Skeletal muscle tissue (tissue), 4 donors: ENCODE measurements around the gene MT1H. TPM values are rescaled to one million over a fixed set of nuclear protein-coding genes. Genes with fewer than 3 reads are reported as not detected.
A peak's percentile ranks its signal among the peaks of the same experiment; 100 is the strongest.

Source experiments
- H3K27ac ChIP-seq: one replicate; pipeline ENCODE4 v1.7.0; 2013; ENCODE audit warnings: mild to moderate bottlenecking, low read depth, low read length, inconsistent platforms
- H3K27me3 ChIP-seq, 3 donors: one replicate each; pipeline ENCODE4 v1.7.0; 2013; ENCODE audit warnings: low read length in 3 of 3; ENCODE audit not compliant: control insufficient read depth in 3 of 3, insufficient read depth in 3 of 3
- H3K36me3 ChIP-seq, 3 donors: one replicate each; pipeline ENCODE4 v1.7.0; 2013; ENCODE audit warnings: low read length in 3 of 3; ENCODE audit not compliant: control insufficient read depth in 3 of 3, insufficient read depth in 3 of 3
- H3K4me1 ChIP-seq, 3 donors: one replicate each; pipeline ENCODE4 v1.7.0; 2013; ENCODE audit warnings: low read length in 3 of 3, mild to moderate bottlenecking in 3 of 3; ENCODE audit not compliant: control insufficient read depth in 3 of 3, insufficient read depth in 3 of 3
- H3K4me3 ChIP-seq, 3 donors: one replicate each; pipeline ENCODE4 v1.7.0; 2013; ENCODE audit warnings: low read length in 3 of 3
- H3K9ac ChIP-seq, 3 donors: one replicate each; pipeline ENCODE4 v1.7.0; 2013; ENCODE audit warnings: low read length in 3 of 3, mild to moderate bottlenecking in 3 of 3, moderate library complexity in 2 of 3, low read depth in 1 of 3
- H3K9me3 ChIP-seq, 3 donors: one replicate each; pipeline ENCODE4 v1.7.0; 2013; ENCODE audit warnings: low read length in 3 of 3; ENCODE audit not compliant: control insufficient read depth in 3 of 3
- total RNA-seq: library from RNA; depleted of rRNA; stranded (reverse); fragments of >200 nt; gene quantifications from one replicate; pipeline ENCODE4 v1.2.3, GENCODE V29; 2014
- donor health status: Osteomylitis.

MT1H gene
- total RNA-seq, 1 donor from 2014 or later = not detected

DNA sequence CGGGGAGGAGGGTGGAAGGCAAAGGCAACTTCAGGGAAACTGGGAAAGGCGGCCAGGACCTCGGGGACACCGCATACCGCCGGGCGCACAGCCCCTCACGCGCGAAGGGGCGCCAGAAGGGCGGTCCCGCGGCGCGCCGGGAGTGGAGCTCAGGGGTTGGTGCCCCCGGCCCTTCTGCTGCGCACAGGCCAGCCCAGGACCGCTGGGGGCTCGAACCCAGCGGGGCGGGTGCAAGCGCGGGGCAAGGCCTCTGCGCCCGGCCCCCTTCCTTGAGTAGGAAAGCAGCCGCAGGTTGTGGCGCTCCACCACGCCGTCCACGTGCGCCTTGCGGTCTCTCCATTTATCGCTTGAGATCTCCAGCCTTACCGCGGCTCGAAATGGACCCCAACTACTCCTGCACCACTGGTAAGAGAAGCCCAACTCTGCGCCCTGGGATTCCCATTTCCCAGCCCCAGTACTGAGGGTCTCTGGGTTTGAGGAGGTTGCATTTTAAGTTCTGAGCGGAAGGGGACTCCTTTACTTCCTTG lies 34.1 kb upstream of the MT1H start:
- no peak overlapping the region for H3K4me3 ChIP-seq

DNA sequence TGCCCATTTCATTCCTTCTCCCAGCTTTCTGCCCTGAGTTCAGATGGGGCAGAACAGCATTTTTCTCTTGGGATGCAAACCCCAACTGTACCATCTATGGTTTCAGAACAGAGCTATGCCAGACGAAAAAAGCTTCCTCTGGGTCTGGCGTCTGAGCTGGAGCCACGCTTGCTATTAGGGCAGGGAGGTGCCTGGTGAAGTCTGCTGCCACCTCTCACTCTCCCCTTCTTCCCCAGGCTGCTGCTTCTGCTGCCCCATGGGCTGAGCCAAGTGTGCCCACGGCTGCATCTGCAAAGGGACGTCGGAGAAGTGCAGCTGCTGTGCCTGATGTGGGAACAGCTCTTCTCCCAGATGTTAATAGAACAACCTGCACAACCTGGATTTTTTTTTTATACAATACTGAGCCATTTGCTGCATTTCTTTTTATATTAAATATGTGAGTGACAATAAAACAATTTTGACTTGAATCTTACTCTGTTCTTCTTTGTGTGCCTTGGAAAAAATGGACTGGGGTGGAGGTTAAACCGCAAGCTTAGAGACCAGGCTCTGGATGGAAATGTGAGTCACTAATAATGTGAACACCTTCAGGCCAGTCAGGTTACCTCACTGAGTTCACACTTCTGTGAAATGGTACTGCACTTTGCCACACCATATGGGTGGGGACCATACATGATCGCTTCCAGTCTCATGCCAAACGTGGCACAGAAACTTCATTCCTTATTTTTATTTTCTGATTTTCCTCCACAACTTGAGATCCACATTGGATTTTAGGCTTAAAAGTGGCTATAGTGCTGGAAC lies 32.8 kb upstream of the MT1H start:
- Histone ChIP-seq H3K4me1 (peaks cover 15 to 26% (median 21%) of the 10 kb centered on the region in 3 donors), H3K36me3 (no peaks in the 10 kb centered on the region), H3K27ac (no peak overlapping the region), H3K9ac (no peak overlapping the region), H3K4me3 (no peak overlapping the region), H3K27me3 (peaks cover 18 to 42% (median 25%) of the 10 kb centered on the region in 3 donors), H3K9me3 (no peaks in the 10 kb centered on the region)

More for the DNA sequence above, 34.1 kb upstream of the MT1H start:
- Histone ChIP-seq H3K27ac (no peak overlapping the region), H3K36me3 (no peaks in the 10 kb centered on the region), H3K9me3 (no peaks in the 10 kb centered on the region), H3K4me1 (peaks cover 19 to 27% (median 21%) of the 10 kb centered on the region in 3 donors), H3K9ac (no peak overlapping the region), H3K27me3 (peaks cover 18 to 41% (median 25%) of the 10 kb centered on the region in 3 donors)

DNA sequence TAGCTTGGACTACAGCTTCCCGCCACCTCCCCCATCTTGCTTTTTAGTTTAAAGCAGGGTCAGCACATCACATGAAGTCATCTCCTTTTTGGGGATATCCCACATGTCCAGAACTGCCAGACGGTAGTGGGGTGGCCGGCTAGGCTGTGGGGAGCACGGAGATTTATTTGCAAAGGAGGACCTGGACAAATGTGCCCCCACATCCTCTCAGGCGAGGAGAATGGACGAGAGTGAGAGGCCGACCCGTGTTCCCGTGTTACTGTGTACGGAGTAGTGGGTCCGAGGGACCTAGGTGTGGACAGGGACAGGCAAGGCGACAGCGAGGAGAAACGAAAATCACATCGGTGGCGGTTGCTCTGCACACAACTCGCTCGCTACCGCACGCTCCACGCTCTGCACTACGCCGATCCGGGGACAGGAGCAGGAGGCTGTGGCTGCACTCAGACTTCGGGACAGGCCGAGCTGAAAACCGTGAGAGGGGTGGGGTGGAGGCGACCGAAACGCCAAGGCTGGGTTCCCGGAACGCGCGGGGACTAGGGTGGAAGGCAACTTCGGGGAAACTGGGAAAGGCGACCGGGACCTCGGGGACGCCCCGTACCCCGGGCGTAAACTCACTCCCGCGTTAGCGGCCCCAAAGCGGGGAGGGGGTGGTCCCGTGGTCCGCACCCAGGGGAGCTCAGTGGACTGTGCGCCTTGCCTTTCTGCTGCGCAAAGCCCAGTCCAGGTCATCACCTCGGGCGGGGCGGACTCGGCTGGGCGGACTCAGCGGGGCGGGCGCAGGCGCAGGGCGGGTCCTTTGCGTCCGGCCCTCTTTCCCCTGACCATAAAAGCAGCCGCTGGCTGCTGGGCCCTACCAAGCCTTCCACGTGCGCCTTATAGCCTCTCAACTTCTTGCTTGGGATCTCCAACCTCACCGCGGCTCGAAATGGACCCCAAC lies 31.5 kb upstream of the MT1H start, which contains the start of gene MT1A:
MT1A (plus strand) TSS at position 853 of the 937 bp plus-strand sequence; CDS start at position 926, 73 bp downstream.
- H3K4me1 ChIP-seq = peaks cover 16 to 18% (median 17%) of the 10 kb centered on the region in 3 donors
- peak within 1 kb of the TSS; percentile 66 to 77 (median 68) for H3K4me3 ChIP-seq
- peaks cover 18 to 38% (median 28%) of the 10 kb centered on the region in 3 donors for H3K27me3 ChIP-seq
- H3K9me3 ChIP-seq = no peaks in the 10 kb centered on the region
- H3K9ac ChIP-seq = peak within 1 kb of the TSS; percentile 64 to 81 (median 68)
- H3K36me3 ChIP-seq = no peaks in the 10 kb centered on the region
- H3K27ac ChIP-seq = peak within 1 kb of the TSS; percentile 66

DNA sequence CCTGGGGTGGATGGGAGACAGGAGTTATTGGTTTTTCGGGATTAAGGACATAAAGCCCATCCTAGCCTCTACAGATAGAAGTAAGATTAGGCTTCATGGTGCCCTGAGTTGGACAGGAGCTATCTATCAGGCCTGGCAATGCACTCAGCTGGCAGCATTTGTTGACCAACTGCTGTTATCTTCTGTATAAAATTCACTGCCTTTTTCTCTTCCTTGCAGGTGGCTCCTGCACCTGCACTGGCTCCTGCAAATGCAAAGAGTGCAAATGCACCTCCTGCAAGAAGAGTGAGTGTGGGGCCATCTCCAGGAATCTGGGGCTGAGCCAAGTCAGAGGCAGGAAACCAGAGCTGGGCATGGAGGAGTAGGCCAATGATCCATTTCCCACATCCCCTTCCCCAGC lies 30.6 kb upstream of the MT1H start:
- no peak overlapping the region for H3K9ac ChIP-seq
- H3K36me3 ChIP-seq = no peaks in the 10 kb centered on the region
- H3K27me3 ChIP-seq = peaks cover 18 to 44% (median 33%) of the 10 kb centered on the region in 3 donors
- H3K9me3 ChIP-seq = no peaks in the 10 kb centered on the region
- peaks cover 23 to 24% (median 24%) of the 10 kb centered on the region in 3 donors for H3K4me1 ChIP-seq
- H3K27ac ChIP-seq = no peak overlapping the region
- peak overlapping the region in 2 of 3 donors; percentile 54 to 66 for H3K4me3 ChIP-seq

DNA sequence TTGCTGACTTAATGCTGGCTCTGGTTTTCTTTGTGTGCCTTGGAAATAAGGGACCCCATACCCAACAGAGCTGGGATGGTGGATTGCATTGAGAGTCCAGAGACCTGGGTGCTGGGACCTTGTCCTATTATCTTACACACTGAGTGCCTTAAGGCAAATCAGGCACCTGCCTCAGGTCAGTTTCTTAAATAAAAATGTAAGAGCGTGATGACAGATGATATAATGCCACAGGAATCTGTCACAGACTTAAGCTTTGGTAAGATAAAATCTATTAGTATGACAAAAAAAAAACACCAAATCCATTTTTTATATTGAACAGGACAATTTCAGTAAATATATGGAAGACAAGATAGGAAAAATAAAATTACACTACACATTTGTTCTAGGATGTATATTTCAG lies 29.5 kb upstream of the MT1H start:
- H3K4me1 ChIP-seq = peaks cover 23 to 25% (median 24%) of the 10 kb centered on the region in 3 donors
- H3K27ac ChIP-seq = no peak overlapping the region
- no peak overlapping the region for H3K9ac ChIP-seq
- no peak overlapping the region for H3K4me3 ChIP-seq
- no peaks in the 10 kb centered on the region for H3K36me3 ChIP-seq
- H3K27me3 ChIP-seq = peaks cover 16 to 49% (median 38%) of the 10 kb centered on the region in 3 donors
- H3K9me3 ChIP-seq = no peaks in the 10 kb centered on the region

DNA sequence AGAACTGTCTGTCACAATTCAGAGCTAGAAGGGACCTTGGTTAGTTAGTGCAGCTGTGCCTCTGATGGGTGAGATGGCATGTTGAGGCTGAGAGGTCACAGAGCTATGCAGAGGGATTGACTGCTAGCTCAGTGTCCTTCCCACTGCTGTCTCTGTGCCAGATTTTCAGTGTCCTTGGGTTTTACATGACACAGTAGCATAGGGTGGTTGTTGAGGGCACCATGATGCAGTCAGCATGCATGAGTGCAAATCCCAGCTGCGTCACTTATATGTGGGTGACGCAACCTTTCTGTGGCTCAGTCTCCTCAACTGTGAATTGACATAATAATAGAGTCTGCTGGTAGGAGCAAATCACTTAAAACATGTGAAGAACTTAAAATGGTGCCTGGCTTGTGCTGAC lies 28.4 kb upstream of the MT1H start:
- H3K27ac ChIP-seq = no peak overlapping the region
- peaks cover 23 to 25% (median 23%) of the 10 kb centered on the region in 3 donors for H3K4me1 ChIP-seq
- no peaks in the 10 kb centered on the region for H3K36me3 ChIP-seq
- peaks cover 13 to 43% (median 41%) of the 10 kb centered on the region in 3 donors for H3K27me3 ChIP-seq
- no peak overlapping the region for H3K9ac ChIP-seq
- H3K9me3 ChIP-seq = no peaks in the 10 kb centered on the region
- no peak overlapping the region for H3K4me3 ChIP-seq

DNA sequence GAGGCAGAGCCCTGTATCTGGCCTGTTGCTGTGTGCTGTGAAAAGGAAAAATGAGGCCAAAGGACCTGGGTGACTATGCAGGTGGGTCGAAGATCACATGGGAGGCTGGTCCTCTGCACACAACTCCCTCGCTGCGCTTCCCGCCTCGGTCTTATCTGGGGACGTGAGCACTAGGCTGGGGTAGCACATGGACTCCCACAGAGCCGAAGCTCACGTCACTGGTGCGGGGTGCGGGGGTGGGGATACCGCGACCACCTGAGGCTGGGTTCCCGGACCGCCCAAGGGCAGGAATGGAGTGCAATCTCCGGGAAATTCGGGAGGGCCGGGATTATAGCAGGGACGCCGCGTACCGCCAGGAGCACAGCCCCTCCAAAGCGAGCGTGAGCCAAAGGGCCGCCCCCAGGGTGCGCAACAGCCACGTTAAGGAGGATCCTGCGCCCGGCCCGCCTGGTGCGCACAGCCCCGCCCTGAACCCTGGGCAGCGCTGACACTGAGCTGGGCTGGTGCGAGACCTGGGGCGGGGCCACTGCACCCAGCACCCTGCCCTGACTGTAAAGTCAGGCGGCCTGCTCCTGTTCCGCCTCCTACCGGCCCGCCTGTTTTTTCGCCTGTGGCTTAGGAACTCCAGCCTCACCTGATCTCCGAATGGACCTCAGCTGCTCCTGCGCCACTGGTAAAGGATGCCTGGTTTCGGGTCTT lies 26.4 kb upstream of the MT1H start:
- Histone ChIP-seq H3K27ac (peak overlapping the region; percentile 32), H3K9ac (peak overlapping the region in 1 of 3 donors; percentile 66), H3K9me3 (no peaks in the 10 kb centered on the region), H3K4me3 (peak overlapping the region; percentile 29 to 64 (median 33)), H3K27me3 (peaks cover 11 to 42% (median 35%) of the 10 kb centered on the region in 3 donors), H3K4me1 (peaks cover 16 to 21% (median 18%) of the 10 kb centered on the region in 3 donors), H3K36me3 (no peaks in the 10 kb centered on the region)

DNA sequence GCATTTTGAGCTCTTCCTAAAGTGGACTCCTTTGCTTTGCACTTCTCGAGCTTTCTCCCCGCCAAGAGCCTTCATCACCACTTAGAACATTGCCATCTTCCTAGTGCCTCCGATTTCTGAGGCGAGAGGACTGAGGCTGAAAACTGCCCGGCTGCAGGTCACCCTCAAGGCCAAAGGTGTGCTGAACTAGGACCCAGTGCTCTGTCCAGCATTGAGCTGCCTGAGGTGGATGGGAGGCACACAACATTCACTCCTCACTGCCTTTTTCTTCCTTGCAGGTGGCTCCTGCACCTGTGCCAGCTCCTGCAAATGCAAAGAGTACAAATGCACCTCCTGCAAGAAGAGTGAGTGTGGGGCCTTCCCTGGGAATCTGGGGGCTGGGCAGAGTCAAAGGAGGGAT lies 25.8 kb upstream of the MT1H start:
- peaks cover 17 to 43% (median 30%) of the 10 kb centered on the region in 3 donors for H3K27me3 ChIP-seq
- no peaks in the 10 kb centered on the region for H3K9me3 ChIP-seq
- peak overlapping the region in 1 of 3 donors; percentile 66 for H3K9ac ChIP-seq
- H3K27ac ChIP-seq = no peak overlapping the region
- H3K4me1 ChIP-seq = peaks cover 10 to 17% (median 12%) of the 10 kb centered on the region in 3 donors
- no peaks in the 10 kb centered on the region for H3K36me3 ChIP-seq
- peak overlapping the region in 2 of 3 donors; percentile 24 to 64 for H3K4me3 ChIP-seq

DNA sequence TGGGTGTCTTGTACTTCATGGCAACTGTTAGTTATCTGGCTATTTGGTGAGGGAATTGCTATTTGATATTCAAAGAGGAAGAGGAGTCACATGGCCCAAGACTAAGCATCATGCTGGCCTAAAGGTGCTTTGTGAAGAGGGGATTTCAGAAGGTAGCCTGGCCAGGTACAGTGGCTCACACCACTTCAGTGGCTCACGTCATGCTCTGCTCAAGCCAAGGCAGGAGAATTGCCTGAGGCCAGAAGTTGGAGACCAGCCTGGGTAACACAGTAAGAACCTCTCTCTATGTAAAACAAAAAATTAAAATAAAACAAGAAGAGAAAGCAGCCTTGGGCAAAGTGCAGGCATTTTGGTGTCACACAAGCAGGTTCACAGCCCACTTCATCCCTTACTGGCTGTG lies 24.3 kb upstream of the MT1H start:
- H3K9me3 ChIP-seq = no peaks in the 10 kb centered on the region
- H3K27ac ChIP-seq = no peak overlapping the region
- no peak overlapping the region for H3K9ac ChIP-seq
- H3K4me3 ChIP-seq = no peak overlapping the region
- no peaks in the 10 kb centered on the region for H3K36me3 ChIP-seq
- peaks cover 9 to 10% (median 9%) of the 10 kb centered on the region in 3 donors for H3K4me1 ChIP-seq
- H3K27me3 ChIP-seq = peaks cover 22 to 37% (median 23%) of the 10 kb centered on the region in 3 donors
